G401 (cell line): ENCODE data around the gene TTC1. TPM values are rescaled to one million over a fixed set of nuclear protein-coding genes. Genes with fewer than 3 reads are reported as not detected.

ENCODE experiments used
- DNase-seq: peaks from one replicate; pipeline ENCODE4 v3.0.0-alpha.2; 2015; ENCODE audit warnings: low spot score
- in situ Hi-C: cut with HindIII; loops from 2 replicates; pipeline ENCODE4 v1.10.0; 2016; ENCODE audit warnings: low sequenced_read_pairs, mixed read lengths
- total RNA-seq: library from RNA; depleted of rRNA; stranded (reverse); fragments of >200 nt; shearing (Covaris generic); gene quantifications from 2 replicates; pipeline ENCODE4 v1.2.3, GENCODE V29; 2014

The TTC1 gene
- total RNA-seq, 1 experiment from 2014 or later: 47.2 TPM

DNA sequence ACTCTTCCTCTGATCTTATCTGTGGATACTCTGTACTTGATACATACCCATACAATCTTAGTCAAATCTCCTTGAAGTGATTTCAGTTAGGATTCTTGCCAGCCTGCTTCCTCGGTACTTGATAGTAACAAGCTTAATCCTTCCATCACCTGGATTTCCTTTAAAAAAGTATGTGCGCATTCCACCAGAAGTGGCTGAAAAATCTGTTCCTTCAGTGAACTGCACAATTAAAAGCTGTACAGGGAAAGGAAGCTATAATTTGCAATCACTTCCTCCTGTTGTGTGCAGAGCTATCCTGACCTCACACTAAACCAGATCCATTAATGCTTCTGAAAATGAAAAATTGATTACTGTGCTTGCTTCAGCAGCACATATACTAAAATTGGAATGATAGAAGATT lies 63.0 kb downstream of the TTC1 start:
- DNase-seq: no peak
- in situ Hi-C loops: no loop called here

DNA sequence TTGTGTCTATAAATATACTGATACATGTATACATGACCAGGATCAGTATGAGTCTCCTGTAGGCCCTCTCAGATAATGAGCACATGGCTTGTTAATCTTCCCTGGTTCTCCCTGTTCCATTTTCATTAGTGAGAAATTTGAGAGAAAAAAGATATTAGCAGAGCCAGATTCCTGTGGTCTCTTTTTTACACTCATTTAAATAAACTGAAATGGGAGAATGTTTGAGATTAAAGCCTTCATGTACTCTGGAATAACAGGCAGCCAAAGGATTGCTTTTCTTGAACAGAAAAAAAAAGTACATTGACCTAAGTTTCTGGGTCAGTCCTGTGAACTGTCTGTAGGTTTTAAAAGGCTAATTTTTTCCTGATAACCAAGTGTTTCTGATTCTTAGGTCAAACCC lies 66.1 kb downstream of the TTC1 start:
- in situ Hi-C loops: no loop called here
- DNase-seq: no peak

DNA sequence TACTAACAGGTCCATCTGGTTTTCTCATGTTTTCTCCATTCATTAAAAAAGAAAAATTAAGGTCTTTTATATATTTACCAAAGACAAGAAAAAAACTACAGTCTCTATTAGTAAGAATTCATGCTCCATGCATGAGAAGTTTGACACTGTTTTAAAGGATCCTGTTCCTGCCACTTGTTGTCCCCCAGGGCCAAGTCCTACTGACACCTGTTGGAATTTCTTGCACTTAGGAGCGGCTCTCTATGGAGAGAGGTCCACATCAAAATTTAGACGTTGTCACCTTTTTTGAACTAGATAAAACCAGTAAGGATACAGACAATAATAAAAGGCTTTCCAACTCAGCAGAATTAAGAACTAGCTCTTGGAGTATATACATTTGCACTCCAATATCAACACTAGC lies 68.1 kb downstream of the TTC1 start:
- no peak for DNase-seq
- in situ Hi-C loops: no loop called here

DNA sequence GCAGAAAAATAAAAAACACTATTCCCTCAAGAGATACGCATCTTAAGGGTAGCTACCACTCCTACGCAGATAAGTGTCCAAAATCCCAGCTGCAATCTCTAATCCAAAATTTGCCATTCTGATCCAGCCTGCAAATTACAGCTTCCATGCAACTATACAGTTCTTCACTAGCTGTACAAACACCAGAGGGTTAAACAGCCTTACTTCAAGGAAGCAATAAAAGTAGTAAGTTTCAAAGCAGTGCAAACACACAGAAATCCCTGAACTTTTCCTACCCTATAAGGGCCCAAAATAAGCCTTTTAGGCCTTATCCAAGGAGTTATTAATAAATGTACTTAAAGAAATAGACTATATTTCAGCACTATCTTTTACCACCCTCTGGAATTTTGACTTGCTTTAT lies 70.8 kb downstream of the TTC1 start:
- in situ Hi-C loops: loop anchor here (5.0 kb wide), 1 partner anchor 108 kb away; no protein-coding TSS in a partner anchor
- no peak for DNase-seq

DNA sequence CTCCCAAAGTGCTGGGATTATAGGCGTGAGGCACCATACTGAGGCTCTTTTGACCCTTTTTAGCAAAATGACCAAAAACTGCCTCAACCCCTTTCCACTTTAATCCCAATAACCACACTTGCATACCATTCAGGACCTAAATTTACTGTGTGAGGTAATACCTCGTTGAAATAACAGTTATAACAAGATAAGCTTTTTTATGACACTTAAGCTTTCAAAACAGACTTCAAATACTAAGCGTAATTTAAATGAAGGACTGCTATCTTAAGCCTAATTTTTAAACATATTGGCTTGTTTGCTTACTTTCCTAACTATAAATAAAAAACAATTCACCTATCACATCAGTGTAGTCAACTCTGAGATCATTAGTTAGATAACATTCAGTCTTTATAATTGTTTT lies 72.6 kb downstream of the TTC1 start:
- DNase-seq: no peak
- in situ Hi-C loops: loop anchor here (5.0 kb wide), 1 partner anchor 106 kb away; no protein-coding TSS in a partner anchor

DNA sequence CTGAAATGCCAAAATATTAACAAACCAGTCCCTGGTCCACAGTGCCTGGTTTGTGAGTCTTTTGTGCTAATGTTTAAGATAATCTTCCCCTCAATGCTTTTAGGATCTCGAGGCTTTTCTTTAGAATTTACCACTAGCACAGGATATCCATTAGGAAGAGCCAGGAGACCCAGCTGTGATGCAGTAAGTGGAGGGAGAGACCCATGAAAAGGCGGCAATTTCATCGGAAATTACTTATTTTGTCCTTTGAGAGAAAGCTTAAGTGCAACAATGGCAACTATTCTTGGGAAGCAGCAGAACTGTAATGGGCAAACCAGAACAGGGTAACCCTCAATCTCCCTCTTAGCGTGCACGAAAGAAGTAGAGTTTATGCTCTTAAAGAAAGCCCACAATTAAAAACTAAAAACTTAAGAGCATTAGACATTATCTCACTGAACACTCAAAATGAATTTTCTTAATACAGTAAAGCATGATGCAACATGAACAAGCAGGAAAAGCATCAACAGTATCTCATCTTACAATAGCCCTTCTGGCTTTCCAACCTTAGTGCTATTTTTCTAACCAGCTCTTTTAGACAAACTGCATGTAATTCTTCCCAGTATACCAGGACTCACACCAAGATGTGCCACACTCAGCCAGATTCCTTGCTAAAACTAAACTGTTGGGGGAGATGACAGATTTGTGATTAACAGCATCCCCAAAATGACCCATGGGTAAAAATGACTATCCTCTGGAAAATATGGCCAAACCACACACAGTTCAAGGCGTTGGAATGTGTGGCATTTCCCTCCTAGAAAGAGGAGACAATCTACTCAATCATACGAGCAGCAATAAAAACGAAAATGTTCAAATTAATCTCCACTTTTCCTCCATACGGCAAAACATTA lies 73.9 kb downstream of the TTC1 start:
- in situ Hi-C loops: loop anchor here (5.0 kb wide), 1 partner anchor 104 kb away; no protein-coding TSS in a partner anchor
- DNase-seq: no peak

DNA sequence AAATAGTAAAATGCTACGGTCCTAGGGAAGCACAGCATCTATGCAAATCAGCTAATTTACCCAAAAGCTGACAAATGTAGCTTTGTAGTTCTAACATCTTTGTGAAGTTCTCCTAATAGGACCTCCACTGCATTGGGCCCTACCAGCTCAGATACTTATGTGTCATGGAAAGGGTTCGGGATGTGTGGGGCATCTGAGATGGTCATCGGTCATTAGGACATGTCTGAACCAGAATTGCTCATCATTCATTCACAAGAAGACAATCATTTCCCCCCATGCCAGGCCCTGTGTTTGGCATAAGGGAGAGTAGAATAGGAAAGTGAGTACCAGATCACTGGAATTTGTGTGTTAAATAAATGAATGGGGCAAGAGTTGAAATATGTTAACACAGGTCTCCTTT lies 74.6 kb downstream of the TTC1 start:
- in situ Hi-C loops: loop anchor here (5.0 kb wide), 1 partner anchor 104 kb away; no protein-coding TSS in a partner anchor
- no peak for DNase-seq

DNA sequence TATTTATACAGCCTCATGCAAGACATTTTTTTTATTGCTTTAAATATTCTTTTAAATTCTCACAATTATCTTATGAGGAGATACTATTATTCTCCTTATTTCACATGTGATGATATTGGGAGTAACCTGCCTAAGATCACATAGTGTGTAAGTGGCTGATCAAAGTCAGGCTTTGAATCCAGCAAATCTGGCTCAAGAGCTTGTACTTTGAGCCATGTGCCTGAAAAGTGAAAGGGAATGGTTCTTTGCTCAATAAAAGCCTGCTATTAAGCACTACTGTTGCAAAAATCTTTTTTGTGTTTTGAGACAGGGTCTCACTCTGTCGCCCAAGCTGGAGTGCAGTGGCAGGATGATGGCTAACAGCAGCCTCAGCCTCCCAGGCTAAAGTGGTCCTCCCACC lies 75.2 kb downstream of the TTC1 start:
- DNase-seq: no peak
- in situ Hi-C loops: loop anchor here (5.0 kb wide), 1 partner anchor 103 kb away; no protein-coding TSS in a partner anchor

DNA sequence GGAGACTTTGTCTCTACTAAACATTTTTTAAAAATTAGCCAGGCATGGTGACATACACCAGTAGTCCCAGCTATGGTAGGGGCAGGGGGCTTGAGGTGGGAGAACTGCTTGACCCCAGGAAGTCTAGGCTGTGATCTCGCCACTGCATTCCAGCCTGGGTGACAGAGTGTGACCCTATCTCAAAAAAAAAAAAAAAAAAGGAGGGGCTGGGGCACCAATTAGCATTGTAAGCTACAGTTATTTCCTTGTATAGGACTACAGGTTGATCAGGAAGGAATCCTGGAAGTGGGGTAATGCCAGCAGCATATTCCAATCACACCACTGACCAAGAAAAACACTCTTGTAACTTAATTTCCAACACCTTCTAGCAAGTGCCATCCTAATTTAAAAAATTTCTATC lies 78.3 kb downstream of the TTC1 start:
- DNase-seq: no peak
- in situ Hi-C loops: no loop called here

DNA sequence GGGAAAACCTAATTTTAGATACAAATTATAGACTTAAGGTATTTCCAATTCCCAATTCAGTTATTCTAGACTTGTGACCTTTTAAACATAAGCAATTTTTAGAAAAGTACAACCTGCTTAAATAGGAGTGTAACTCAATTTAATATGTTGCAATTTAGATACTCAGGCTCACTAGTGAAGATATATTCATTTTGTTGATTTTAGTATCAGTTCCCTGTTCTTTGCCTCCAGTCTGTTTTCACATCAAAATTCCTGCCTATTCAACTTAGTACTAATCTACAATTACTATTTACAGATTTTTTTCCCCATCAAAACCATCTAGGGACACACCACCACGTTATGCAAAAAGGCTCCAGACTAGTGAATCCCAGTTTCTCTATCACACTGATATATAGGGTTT lies 79.9 kb downstream of the TTC1 start:
- in situ Hi-C loops: no loop called here
- no peak for DNase-seq

DNA sequence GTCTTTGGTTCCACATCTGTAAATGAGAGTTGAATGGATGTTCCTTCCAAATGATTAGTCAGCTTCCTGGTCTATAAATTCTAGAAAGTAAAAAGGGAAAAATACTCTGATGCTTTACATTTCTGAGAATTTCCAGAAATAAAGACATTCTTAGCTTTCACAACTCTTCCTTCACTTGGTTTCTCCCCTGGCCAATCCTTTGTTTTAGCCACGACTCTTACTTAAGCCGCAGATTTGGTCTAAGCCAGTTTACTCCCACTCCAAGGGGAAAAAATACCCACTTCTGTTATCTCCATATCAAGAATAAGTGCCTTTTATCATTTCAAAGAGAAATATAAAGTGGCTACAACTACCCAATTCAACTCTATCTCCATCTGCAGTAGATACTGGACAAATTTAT lies 80.6 kb downstream of the TTC1 start:
- no peak for DNase-seq
- in situ Hi-C loops: no loop called here

DNA sequence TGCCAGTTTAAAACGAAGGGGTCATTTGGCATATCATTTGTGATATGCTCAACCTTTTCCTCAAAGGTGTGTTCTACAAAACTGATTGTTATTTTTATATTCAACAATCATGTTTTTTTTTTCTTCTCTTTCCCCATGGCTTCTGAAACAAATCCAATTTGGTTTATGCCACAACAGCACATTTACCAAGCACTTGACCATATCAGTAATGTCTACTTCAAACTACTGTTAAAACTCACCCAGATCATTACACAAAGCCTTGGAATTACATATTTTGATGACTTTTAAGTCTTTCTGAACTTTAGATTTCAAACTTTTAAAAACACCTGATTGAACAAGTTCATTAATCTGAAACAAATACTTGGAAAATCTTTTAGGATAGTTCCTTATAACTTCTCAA lies 81.1 kb downstream of the TTC1 start:
- in situ Hi-C loops: no loop called here
- no peak for DNase-seq

DNA sequence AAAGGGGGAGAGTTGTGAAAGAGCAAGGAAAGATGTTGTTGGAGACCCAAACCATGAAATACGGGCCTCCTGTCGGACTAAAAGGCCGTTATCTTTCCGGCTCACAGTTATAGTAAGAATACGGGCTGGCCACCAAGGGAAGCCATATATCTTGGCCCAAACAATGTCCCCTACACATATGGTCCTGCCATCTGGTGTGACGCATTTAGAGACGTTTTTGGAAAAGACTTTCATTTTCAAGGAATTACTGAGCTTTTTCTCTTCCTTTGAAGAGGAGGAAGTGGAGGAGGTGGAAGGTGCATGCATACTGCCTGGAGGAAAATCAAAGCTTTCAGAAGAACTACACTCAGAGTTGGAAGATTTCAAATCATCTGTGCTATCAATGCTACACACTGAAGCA lies 83.6 kb downstream of the TTC1 start:
- in situ Hi-C loops: no loop called here
- peak; percentile 77 for DNase-seq

DNA sequence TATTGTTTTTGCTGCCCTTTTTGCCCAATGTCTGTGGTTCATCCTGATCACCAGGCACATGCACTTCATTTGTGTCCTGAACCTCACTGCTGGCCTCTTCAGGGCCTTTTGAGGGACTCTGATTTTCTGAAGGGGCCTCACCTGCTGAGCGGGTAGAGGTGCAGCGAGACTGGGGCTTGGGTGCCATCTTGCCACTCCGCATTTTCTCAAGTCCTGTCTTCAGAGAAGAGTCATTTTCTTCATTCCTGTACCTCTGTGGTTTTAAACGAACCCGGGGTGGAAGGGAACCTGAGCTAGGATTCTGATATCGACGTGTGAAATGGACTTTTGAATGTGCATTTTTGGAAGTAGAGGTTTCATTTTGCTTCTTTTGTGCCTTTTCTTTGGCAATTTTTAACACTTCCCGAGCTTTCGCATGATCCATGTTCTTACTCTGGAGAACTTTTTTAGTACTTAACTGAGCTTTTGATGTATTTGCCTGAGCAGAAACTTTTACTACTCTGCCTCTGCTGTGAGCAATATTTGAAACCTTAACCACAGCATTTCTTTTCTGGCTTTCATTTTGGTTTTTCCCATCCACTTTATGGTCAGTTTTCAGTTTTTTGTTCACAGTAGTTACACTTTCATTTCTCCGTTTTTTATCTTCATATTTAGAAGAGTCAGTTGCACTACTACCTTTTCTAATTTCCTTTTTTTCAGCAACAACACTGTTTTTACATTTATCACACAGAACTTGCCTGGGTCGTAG lies 84.2 kb downstream of the TTC1 start:
- in situ Hi-C loops: no loop called here
- no peak for DNase-seq

DNA sequence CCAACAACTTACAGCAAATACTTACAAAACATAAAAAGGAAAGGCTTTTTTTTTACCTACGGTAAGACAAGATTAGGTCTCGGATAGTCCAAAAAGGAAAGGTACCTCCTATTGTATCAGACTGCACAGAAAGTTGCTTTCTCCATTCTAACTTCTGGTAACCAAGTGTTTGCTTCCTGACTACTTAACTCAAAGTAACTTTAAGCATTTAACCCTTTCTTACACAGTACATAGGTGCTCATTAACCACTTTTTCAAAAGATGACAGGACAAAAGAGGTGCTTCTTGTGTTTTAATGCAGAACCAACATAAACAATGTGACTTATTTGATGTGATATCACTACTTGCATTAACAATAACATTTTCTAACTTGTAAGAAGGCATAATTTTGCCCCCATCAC lies 87.2 kb downstream of the TTC1 start:
- DNase-seq: no peak
- in situ Hi-C loops: no loop called here

DNA sequence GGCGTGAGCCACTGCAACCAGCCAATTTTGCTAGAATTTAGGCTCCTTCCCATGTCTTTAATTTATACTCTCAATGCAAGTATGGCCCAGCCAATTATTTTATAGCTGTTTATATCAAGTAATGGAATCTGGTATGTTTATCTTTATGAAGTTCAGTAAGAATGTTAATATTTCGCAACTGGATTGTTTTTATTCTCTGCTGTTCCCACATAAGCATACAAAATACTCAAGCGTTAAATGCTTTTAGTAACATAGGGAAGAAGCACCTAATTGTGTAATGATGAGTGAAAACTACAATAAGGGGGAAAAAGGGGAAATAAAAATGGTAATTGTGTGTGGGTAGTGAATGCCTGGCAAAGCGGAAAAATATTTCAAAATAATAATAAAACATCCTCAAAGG lies 89.1 kb downstream of the TTC1 start:
- in situ Hi-C loops: no loop called here
- no peak for DNase-seq

DNA sequence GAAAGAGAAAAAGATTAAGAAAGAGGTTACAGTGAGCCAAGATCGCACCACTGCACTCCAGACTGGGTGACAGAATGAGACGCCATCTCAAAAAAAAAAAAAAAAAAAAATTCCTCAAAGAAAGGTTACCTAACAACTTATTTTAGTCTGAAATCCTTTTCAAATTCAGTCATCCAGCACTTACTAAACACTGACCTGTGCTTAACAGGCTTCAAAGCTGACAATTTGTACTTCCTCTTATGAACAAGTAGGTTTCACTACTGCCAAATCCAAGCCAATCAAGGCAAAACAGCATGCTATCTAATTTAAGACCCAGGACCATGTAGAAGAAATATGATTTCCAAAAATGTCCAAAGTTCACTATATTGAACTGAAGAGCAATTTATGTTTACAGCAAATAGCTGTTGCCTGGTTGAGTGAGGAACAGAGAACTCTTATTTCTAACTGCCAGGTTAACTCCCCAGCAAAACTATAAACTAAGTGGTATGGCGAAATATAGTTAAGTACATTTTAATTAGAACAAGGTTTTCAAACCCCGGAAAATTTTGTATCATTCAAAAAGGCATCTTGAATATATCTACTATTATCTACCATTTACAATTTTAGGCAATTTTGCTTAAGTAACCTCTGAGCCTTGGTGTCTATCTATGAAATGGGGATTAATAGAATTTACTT lies 96.9 kb downstream of the TTC1 start:
- DNase-seq: peak; percentile 46
- in situ Hi-C loops: no loop called here

DNA sequence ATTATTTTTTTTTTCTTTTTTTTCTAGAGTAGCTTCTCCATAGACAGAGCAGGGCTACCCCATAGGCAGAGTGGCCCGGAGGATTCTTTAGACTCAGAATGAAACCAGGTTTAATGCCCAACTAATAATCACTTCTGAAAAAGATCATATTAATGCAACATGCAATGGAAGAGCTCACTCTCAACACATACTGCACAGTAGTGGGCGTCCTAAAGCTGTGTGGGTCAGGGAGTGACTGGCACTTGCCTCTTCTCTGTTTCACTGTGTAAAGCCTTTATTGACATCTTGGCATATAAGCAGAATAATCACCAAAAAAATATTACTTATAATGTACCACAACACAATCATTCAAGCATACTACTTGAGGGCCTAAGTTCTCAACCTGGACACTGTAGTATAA lies 99.2 kb downstream of the TTC1 start:
- in situ Hi-C loops: no loop called here
- DNase-seq: no peak
